22Rv1 (cell line): ENCODE measurements around the gene SSC4D.

ENCODE experiments used
- CTCF ChIP-seq: fragments of 450-650 bp; IDR thresholded peaks from 2 replicates; pipeline ENCODE4 v1.5.1; 2017; ENCODE audit warnings: mild to moderate bottlenecking
- ZFX ChIP-seq: fragments of 450-650 bp; IDR thresholded peaks from 2 replicates; pipeline ENCODE4 v1.6.1; 2017; ENCODE audit warnings: antibody characterized with exemption, borderline replicate concordance

GRCh38 chr7:76425156-76425555 is 15.7 kb upstream of the SSC4D start:
- TF ChIP-seq CTCF = no peak
- TF ChIP-seq ZFX = no peak
